ENCODE measurements around the gene PGLYRP2.

Gene PGLYRP2

GRCh38 chr19:15444505-15445226 lies 34.6 kb downstream of the PGLYRP2 start:
- no peak for DNase-seq (ENCODE audit: low read depth)
- H3K4me3 ChIP-seq (ENCODE audit: control insufficient read depth, low read depth, low read length): no peak overlapping the region
- TF ChIP-seq, protein P1, sequence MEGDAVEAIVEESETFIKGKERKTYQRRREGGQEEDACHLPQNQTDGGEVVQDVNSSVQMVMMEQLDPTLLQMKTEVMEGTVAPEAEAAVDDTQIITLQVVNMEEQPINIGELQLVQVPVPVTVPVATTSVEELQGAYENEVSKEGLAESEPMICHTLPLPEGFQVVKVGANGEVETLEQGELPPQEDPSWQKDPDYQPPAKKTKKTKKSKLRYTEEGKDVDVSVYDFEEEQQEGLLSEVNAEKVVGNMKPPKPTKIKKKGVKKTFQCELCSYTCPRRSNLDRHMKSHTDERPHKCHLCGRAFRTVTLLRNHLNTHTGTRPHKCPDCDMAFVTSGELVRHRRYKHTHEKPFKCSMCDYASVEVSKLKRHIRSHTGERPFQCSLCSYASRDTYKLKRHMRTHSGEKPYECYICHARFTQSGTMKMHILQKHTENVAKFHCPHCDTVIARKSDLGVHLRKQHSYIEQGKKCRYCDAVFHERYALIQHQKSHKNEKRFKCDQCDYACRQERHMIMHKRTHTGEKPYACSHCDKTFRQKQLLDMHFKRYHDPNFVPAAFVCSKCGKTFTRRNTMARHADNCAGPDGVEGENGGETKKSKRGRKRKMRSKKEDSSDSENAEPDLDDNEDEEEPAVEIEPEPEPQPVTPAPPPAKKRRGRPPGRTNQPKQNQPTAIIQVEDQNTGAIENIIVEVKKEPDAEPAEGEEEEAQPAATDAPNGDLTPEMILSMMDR (IDR thresholded peaks at IDR 0.05; ENCODE audit: control insufficient read depth, insufficient read depth, low read depth, low read length, missing control alignments): no peak

- DNase-seq (ENCODE audit: low read depth): no peak
- TF ChIP-seq, protein P1 (IDR thresholded peaks at IDR 0.05; ENCODE audit: control insufficient read depth, insufficient read depth, low read depth, low read length, missing control alignments): no peak
- no peak overlapping the region for H3K4me3 ChIP-seq (ENCODE audit: control insufficient read depth, low read depth, low read length)
Observed at GRCh38 chr19:15443838-15444237, 35.5 kb downstream of the PGLYRP2 start.

DNA sequence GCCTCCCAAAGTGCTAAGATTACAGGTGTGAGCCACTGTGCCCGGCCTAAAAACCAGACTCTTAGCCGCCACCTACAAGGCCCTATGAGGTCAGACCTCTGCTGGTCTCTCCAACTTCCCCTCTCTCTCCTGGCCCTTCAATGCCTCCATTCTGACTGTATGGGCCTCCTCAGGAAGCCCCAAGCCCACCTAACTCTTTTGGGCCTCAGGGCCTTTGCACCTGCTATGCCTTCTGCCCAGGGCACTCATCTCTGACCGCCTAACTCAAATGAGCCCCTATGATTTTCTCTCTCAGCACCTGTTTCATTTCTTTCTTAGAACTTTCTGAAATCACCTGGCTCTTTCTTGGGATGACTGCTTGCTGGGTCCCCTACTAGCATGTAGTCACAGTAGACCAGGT lies 36.0 kb downstream of the PGLYRP2 start:
- H3K4me3 ChIP-seq (ENCODE audit: control insufficient read depth, low read depth, low read length): no peak overlapping the region
- DNase-seq (ENCODE audit: low read depth): no peak
- TF ChIP-seq, protein P1 (IDR thresholded peaks at IDR 0.05; ENCODE audit: control insufficient read depth, insufficient read depth, low read depth, low read length, missing control alignments): no peak

DNA sequence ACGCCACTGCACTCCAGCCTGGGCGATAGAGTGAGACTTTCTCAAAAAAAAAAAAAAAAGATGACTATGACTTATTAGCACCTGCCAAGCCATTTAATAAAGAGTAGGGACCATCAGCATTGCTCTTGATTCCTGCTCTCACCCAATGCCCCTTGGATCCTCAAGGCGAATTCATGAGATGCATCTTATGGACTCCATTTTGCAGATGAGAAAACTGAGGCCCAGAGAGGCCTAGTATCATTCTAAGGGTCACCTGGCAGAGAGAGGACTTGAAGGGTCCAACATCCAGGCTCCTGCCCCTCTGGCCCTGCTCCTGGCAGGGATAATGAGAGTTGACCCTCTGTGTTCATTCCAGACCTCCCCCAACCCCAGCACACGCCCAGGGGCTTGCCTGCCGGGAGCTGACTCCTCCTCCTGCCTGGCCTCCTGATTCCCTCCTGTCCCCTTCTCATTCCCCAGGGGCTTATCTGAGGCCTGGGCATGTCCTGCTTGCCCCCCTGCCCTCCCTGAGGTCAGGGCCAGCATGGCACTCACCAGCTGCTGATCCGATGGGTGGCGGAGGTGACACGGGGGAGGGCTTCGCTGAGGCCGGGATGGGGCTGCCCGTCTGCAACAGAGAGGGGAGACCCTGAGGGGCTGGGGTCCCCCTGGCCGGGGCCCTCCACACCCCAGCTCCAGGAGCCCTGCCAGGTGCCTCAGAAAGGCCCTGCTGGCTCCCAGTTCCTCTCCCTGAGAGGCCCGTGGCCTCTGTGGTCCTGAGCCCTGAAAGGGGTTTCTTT lies 37.0 kb downstream of the PGLYRP2 start:
- H3K4me3 ChIP-seq (ENCODE audit: control insufficient read depth, low read depth, low read length): no peak overlapping the region
- DNase-seq (ENCODE audit: low read depth): no peak
- TF ChIP-seq, protein P1 (IDR thresholded peaks at IDR 0.05; ENCODE audit: control insufficient read depth, insufficient read depth, low read depth, low read length, missing control alignments): no peak

DNA sequence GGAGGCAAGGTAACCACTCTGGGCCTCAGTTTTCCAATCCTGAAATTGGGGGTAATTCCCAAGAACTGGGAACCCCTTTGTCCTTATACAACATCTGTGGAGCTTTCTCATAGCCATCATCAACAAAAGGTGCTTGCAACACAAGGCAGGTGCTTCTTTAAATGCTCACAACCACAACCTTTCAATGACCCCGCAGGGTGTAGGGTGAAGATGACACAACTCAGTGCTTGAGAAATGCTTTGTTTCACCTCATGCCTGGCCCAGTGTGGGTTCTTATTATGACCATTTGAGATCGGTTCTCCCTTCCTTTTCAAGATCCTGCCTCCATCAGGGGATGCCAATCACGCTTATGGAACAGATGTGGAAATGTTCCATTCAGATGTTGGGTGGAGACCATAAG lies 38.0 kb downstream of the PGLYRP2 start:
- DNase-seq (ENCODE audit: low read depth): no peak
- H3K4me3 ChIP-seq (ENCODE audit: control insufficient read depth, low read depth, low read length): no peak overlapping the region
- TF ChIP-seq, protein P1 (IDR thresholded peaks at IDR 0.05; ENCODE audit: control insufficient read depth, insufficient read depth, low read depth, low read length, missing control alignments): no peak

- TF ChIP-seq, protein P1 (IDR thresholded peaks at IDR 0.05; ENCODE audit: control insufficient read depth, insufficient read depth, low read depth, low read length, missing control alignments): no peak
- no peak overlapping the region for H3K4me3 ChIP-seq (ENCODE audit: control insufficient read depth, low read depth, low read length)
- no peak for DNase-seq (ENCODE audit: low read depth)
Observed at GRCh38 chr19:15439821-15440641, 39.3 kb downstream of the PGLYRP2 start.
